DMS 273 (cell line): ENCODE results near the gene CTF1.
A peak's percentile ranks its signal among the peaks of the same experiment; 100 is the strongest.

Source experiments
- DNase-seq: peaks from one replicate; lab custom pipeline; 2025; ENCODE audit not compliant: unreplicated experiment; lab: John Stamatoyannopoulos, UW

The CTF1 gene

GRCh38 chr16:30951193-30951592 is 54.8 kb downstream of the CTF1 start:
- DNase-seq = no peak

GRCh38 chr16:30951750-30952149 is 55.3 kb downstream of the CTF1 start:
- DNase-seq = peak; percentile 39

- no peak for DNase-seq
Measured at GRCh38 chr16:30953111-30953510, 56.7 kb downstream of the CTF1 start.
